AG04449 (cell line): ENCODE data around the gene ADAM17.
"Not testable (repeated sequence)": the region's sequence is repeated elsewhere in the genome, so short reads cannot be mapped to it uniquely, and the experiment has no call there.

Experiments
- CTCF ChIA-PET: fragments of 350-600 bp; formaldehyde crosslinking; extraction: SDS; loops from one replicate; lab custom pipeline; 2021; ENCODE audit warnings: antibody characterized with exemption; lab: Yijun Ruan, JAX
- POLR2A ChIA-PET: fragments of 400-600, 350-600 bp; formaldehyde crosslinking; extraction: SDS; loops from one replicate; lab custom pipeline; 2020; ENCODE audit warnings: antibody characterized with exemption, inconsistent platforms; lab: Yijun Ruan, JAX
- DNase-seq: peaks from one replicate; pipeline ENCODE4 v3.0.0-alpha.2; 2010; ENCODE audit warnings: low read depth, low spot score
- H3K4me3 ChIP-seq: 2 replicates; pipeline ENCODE4 v1.5.1; 2011; ENCODE audit warnings: low read depth, mild to moderate bottlenecking, control low read depth, low read length
- TF ChIP-seq, protein P1 (sequence below): IDR thresholded peaks from one replicate; pipeline ENCODE4 v1.5.1; 2011; ENCODE audit warnings: mild to moderate bottlenecking, moderate library complexity, low read length, control low read depth, inconsistent platforms; ENCODE audit not compliant: insufficient read depth; ENCODE audit errors: missing control alignments

The ADAM17 gene

DNA sequence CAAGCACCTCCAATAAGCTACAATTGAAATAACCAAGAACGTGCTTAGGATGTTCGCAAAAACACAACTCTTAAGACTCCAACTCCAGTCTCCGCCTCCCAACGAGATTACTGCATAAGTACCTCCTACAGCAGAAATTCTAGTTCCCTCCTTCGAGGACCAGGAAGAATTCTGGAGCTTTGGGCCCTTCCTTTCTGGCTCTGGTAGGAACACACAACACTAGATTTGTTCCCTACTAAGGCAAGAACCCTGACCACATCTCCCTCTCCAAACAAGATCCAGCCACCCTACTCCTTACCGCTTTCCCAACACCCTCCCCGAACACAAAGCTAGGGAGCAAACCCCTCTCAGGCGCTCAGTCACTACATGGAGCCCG, 721 bp downstream of the ADAM17 start:
- H3K4me3 ChIP-seq, result peak overlapping the region; percentile 95
- CTCF ChIA-PET, result interaction anchor here (0.8 to 2.6 kb wide), 9 partner anchors 9 to 494 kb away, joined by 3 to 11 read pairs (median 4); no protein-coding TSS in a partner anchor
- no peak for DNase-seq
- POLR2A ChIA-PET, result interaction anchor here (0.6 to 3.1 kb wide), 5 partner anchors 10 to 401 kb away, joined by 4 to 28 read pairs (median 4); partner anchors contain the start of genes CPSF3, ITGB1BP1 and YWHAQ
- TF ChIP-seq, protein P1, sequence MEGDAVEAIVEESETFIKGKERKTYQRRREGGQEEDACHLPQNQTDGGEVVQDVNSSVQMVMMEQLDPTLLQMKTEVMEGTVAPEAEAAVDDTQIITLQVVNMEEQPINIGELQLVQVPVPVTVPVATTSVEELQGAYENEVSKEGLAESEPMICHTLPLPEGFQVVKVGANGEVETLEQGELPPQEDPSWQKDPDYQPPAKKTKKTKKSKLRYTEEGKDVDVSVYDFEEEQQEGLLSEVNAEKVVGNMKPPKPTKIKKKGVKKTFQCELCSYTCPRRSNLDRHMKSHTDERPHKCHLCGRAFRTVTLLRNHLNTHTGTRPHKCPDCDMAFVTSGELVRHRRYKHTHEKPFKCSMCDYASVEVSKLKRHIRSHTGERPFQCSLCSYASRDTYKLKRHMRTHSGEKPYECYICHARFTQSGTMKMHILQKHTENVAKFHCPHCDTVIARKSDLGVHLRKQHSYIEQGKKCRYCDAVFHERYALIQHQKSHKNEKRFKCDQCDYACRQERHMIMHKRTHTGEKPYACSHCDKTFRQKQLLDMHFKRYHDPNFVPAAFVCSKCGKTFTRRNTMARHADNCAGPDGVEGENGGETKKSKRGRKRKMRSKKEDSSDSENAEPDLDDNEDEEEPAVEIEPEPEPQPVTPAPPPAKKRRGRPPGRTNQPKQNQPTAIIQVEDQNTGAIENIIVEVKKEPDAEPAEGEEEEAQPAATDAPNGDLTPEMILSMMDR, result no peak

- ChIA-PET POLR2A (no interaction called here), CTCF (no interaction called here)
- TF ChIP-seq, protein P1, result no peak
- no peak for DNase-seq
- H3K4me3 ChIP-seq, result no peak overlapping the region
Observed at GRCh38 chr2:9552219-9553178, 3.1 kb downstream of the ADAM17 start.

GRCh38 chr2:9550859-9551391, 4.7 kb downstream of the ADAM17 start:
- CTCF ChIA-PET, DNase-seq, POLR2A ChIA-PET, H3K4me3 ChIP-seq: not testable (repeated sequence)

DNA sequence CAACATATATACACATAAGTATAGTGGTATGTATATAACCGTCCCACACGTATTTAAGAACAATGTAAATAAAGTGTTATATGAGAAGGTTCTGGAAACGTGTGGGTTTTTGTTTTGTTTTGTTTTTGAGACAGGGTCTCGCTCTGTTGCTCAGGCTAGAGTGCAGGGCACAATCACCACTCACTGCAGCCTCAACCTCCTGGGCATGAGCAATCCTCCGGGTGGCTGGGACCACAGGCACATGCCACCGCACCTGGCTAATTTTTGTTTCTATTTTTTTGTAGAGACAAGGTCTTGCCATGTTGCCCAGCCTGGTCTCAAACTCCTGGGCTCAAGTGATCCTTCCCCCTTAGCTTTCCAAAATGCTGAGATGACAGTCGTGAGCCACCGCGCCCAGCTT, 6.2 kb downstream of the ADAM17 start:
- TF ChIP-seq, protein P1, result no peak
- DNase-seq, result no peak
- no peak overlapping the region for H3K4me3 ChIP-seq
- CTCF ChIA-PET, result interaction anchor here (1.5 kb wide), 1 partner anchor 189 kb away, joined by 3 read pairs; no protein-coding TSS in a partner anchor
- POLR2A ChIA-PET, result no interaction called here

DNA sequence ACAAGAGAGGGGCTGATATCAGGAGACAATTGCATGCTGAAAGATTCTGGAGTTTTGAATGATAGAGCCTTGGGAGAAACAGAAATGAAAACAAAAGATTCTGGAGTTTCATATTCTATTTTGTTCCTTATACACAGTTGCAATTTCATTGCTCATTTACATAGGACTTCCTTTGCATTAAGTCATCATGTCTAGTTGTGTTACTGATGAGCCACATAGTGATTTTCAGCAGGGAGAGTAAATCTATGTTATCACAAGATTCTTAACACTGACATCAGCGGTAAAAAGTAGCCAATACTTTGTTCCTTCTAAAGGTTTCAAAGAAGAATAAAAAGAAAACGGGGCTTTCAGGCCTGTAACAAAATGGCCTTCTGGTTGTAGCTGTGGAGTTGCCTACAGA, 7.1 kb downstream of the ADAM17 start:
- no peak for DNase-seq
- no peak overlapping the region for H3K4me3 ChIP-seq
- TF ChIP-seq, protein P1, result no peak
- ChIA-PET CTCF (no interaction called here), POLR2A (no interaction called here)

DNA sequence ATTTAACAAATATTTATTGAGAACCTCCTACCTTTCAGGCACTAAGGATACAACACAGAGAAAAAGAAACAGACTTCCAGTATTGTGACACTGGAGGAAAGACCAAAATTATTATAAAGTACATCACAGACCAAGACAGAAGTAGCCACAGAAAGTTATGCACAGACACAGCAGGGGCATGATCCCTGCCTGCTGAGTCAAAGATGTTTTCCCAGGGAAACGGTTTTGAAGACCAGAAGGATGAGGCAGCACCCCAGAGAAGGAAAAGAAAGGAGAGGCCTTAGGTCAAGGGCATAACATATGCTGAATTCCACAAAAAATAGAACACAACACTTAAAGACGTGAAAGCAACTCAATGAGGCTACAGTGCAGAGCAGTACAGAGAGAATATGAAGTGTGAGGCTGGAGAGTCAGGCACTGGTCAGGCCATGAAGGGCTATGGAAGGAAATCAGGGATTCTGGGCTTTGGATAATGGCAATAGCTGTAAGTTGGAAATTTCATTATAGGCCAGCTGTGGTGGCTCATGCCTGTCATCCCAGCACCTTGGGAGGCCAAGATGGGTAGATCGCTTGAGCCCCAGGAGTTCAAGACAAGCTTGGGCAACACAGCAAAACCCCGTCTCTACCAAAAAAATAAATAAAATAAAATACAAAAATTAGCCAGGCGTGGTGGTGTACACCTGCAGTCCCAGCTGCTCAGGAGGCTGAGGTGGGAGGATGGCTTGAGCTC, 8.2 kb downstream of the ADAM17 start:
- ChIA-PET POLR2A (no interaction called here), CTCF (no interaction called here)
- TF ChIP-seq, protein P1, result no peak
- no peak for DNase-seq
- H3K4me3 ChIP-seq, result no peak overlapping the region
